Activated CD8-positive, alpha-beta memory T cell treated with anti-CD3 and anti-CD28 coated beads for 4 hours (primary cell): ENCODE data around the gene CAPN7.
A peak's percentile ranks its signal among the peaks of the same experiment; 100 is the strongest.

ENCODE experiments used
- DNase-seq, 2 donors: peaks; one replicate each; pipeline ENCODE4 v3.0.0-alpha.2; 2020; ENCODE audit warnings: low read depth in 2 of 2

Gene CAPN7

GRCh38 chr3:15273227-15273626 lies 67.2 kb downstream of the CAPN7 start:
- DNase-seq: no peak

GRCh38 chr3:15276028-15276724 lies 70.1 kb downstream of the CAPN7 start:
- no peak for DNase-seq

DNA sequence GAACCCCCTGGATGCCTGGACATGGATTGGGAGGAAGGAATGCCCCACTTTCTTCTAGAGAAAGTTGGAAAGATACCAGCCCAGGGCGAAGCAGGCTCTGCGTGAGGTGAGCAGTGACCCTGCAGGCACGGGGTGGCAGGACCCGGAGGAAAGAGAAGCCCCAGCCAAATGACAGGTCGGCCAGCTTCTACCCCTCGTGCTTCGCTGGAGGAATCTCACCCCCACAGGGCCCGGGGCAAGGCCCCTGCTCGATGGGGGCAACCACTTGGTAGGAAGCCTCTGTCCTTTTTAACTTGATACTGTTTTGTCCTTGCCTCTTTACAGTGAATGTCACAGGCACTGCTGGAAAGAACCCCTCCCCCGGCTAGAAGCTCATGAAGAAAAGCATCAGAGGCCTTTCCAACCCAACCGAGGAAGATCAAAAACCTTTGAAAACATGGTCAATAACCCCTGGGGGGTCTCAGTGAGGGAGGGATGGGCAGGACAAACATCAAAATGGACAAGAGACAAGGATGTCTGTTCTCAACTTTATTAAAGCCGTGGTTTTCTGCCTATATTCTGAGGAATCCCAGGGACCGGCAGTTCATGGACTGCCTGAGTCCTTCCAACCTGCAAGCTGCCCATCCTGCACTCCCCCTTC lies 71.9 kb downstream of the CAPN7 start:
- DNase-seq: no peak

DNA sequence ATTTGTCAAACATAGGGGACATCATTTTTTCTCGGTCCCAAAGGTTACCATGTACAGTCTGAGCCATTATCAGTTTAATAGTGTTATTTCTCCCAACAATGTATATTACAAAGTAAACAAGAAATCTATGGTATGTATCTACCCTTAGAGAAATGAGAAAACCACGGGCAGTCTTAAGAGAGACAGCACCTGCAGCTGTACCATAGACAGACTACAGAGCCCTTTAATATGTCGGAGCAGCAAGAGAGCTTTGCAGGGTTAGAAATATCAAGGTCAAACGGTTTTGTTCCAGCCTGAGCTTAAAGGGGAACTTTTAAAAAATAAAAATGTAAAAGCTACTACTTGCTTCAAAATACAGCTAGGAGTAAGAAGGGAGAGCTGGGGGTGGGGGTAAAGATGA lies 73.2 kb downstream of the CAPN7 start:
- DNase-seq: no peak

DNA sequence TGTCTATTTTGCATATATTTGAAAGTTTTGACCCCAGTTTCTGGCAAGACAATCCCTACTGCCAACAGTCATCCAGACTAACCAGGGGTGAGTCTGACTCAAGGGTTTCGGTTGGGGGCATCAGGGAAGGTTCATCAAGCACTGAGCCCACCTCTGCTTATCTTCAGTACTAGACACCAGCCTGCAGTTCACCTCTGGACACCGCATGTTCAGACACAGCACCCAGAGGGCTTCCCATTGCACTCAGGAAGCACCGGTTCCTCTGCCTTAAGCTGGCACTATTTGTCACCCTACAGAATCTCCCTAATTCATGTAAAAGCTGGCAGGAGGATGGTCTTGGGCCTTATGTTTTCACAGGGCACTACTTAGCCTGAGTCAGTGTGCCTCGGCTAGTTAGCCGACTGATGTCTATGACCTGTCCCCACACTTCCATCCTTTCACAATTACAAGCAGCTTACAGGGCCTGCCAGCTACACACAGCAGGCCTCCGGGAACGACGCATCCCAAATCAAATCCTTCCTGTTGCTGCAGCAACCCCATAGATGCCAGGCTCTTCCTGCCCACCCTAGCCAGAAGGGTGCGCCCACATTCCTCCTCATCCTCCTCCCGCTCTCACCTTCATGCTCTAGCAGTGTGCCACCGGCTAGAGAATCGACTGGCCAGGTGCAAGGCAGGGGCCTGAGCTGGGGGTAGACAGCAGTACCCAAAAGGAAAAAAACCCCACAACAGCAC lies 73.8 kb downstream of the CAPN7 start:
- DNase-seq: no peak

DNA sequence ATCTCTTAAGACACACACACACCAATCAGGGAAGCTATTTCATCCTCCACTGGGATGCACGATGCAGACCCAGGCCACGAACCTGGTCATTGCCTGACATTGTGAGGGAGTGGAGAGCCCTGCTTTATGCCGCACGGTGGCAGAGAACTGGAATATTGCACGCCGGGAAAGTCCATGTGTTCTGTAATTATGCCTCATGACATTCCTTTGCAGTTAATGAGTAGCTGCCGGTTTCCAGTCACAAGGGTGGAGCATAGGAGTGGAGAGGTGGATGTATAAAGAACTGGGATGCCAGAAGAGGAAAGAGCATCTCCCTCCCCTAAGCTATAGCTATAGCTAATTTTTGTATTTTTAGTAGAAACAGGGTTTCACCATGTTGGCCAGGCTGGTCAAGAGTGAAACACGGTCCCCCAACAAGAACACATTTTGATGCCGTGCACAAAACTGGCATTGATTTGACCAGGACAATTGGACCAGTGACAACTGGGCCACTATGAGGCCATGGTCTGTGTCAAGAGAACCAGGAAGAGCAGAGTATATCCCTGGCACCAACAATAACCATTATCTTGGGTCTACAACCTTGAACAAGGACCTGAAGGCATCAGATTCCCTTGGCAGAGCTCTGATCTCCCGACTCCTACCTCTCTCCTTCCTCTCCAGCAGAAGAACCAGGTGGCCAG lies 74.9 kb downstream of the CAPN7 start:
- no peak for DNase-seq

GRCh38 chr3:15281817-15282216 lies 75.8 kb downstream of the CAPN7 start:
- no peak for DNase-seq

- DNase-seq: no peak
These were observed 77.7 kb downstream of the CAPN7 start for GRCh38 chr3:15283702-15284101.

- no peak for DNase-seq
These were observed 78.3 kb downstream of the CAPN7 start for GRCh38 chr3:15284121-15284889.

DNA sequence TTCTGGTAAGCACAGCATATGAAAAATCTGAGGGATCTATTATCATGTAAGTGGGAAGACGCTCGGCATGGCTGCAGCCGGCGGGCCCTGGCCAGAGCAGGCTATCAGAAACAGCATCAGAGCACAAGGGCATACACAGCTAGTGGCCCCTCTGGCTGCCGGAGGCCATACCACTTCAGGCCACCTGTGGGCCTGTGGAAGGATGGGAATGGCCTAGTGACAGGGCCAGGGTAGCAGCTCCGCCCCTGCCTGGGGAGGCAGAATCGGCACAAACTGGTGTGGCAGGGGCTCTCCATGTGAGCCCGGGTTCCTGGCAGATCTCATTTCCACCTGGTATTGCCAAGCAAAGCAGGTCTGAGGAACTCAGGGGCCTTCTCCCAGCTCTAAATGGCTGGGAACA lies 80.0 kb downstream of the CAPN7 start:
- no peak for DNase-seq

DNA sequence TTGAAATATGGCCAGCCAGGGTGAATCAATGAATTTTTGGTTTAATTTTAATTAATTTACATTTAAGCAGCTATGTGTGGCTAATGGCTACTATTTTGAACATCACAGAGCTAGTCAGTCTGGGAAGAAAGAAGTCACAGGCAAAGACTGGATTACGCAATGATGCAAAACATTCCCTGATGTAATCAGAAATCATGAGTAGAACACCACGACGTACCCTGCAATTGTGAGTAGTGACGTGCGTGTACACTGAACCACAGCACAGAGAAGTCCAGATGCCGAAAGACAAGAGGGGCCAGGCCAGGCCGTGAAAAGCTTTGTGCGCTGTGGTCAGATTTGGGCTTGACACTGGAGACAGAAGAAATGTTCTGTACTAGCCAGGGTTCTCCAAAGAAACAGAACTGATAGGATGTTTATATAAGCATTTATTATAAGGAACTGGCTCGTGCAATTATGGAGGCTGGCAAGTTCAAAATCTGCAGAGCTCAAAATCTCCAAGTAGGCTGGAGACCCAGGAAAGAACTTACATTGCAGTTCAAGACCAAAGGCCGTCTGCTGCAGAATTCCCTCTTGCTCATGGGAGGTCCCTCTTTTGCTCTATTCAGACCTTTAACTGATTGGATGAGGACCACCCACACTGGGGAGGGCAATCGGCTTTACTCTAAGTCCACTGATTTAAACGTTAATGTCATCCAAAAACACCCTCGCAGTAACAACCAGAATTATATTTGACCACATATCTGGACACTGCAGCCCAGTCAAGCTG lies 81.7 kb downstream of the CAPN7 start:
- DNase-seq: no peak

DNA sequence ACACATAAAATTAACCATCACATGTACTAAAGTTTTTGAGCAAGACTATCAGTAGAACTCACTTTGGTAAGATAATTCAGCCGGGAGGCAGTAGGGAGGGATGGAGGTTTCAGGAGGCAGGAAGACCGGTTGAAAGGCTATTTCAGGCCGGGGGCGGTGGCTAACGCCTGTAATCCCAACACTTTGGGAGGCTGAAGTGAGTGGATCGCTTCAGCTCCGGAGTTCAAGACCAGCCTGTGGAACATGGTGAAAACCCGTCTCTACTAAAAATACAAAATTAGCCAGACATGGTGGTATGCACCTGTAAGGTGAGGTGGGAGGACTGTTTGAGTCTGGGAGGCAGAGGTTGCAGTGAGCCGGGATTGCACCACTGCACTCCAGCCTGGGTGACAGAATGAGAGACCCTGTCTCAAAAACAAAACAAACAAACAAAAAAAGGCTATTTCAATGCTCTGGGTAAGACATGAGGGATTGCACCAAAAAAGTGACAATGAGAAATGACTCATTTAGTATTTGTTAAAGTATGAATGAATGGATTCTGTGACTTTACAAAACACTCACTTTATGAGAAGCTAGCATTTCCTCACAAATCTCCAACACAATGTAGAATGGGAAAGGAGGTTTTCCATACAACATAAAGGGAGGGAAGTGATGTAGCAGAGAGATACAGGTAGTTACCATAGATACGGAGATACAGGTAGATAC lies 82.4 kb downstream of the CAPN7 start:
- DNase-seq: no peak

GRCh38 chr3:15289661-15290060 lies 83.6 kb downstream of the CAPN7 start:
- DNase-seq: no peak

- no peak for DNase-seq
These were observed 84.7 kb downstream of the CAPN7 start for GRCh38 chr3:15290736-15291135.

DNA sequence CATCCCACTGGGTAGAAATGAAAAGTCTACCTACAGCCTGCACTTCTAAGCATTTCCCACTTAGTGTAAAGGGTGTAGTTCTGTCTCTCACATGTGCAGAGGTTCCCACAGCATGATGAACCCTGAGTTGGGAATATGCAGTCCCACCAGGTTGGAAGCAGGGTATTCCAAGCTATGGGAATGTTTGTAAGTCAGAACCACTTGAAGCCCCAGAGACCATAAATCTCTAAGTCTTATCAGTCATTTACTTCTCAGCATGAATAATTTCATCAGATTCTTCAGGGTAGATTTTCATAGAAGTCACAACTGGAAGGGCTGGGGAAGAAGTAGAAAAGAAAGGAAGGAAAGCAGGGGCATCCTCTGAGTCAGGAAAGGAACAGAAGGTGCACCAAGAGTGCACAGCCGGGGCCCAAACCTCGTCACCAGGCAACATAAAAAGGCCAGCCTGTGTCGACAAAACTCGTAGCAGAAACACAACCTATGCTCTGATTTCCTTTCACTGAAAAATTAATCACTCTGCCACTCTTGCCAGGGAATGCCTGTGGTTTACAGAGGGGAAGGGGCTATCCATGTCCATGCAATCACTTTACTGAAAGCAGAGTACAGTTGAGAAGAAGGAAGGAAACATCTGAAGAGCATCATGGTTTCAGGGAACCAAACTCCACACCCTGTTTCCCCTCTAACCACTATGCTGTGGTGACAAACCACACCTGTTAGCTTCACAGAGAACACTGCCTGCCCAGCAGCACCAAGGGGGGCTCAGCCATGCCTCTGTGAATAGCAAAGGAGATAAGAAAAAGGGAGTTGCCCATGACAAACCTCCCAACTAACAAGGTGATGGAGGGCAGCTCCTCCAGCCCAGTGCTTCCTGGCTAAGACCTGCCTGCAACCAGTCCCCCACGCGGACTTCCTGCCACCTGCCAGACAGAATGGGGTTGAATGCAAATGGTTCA lies 85.8 kb downstream of the CAPN7 start:
- peak; percentile 32 to 48 for DNase-seq

DNA sequence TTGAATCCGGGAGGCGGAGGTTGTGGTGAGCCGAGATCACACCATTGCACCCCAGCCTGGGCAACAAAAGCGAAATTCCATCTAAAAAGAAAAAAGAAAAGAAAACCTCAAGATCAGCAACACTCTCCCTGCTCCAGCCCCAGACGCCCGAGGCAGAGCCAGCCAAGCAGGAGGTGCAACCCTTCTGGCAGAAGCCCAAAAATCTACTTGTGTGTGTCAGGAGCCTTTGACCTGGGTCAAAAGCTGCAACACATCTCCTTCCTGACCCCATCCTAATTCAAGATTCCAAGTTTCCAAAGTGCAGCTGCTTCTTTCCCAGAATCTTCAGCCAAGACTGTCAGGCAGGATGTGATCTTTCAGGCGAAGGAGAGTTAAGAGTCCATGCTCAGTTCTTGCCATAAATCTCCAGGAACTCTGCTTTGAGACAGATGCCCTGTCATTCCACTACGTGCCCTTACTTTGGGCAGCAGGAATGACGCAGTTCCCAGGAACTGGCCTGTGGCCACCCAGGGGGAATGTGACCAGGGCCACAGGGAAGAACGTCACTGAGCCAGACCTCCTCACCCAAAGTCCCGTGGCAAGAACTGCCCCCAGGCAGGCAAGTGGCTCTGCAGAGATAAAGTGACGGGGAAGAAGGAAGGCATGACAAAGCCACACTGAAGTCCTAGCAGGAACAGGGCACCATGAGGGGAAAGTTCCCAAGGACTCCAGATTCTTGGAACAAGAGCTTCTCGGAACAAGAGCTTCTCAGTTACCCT lies 86.9 kb downstream of the CAPN7 start:
- no peak for DNase-seq

- DNase-seq: no peak
These were observed 88.9 kb downstream of the CAPN7 start for GRCh38 chr3:15294929-15295328.

- DNase-seq: no peak
These were observed 89.5 kb downstream of the CAPN7 start for GRCh38 chr3:15295506-15295905.
